SK-N-SH (cell line): ENCODE data around the gene GPT2.

ENCODE experiments used
- CTCF ChIP-seq: fragments of 200-600 bp; sonication (generic); IDR thresholded peaks from 2 replicates; pipeline ENCODE4 v1.6.1; 2017; ENCODE audit warnings: antibody characterized with exemption, mild to moderate bottlenecking, moderate library complexity
- EZH2phosphoT487 ChIP-seq: fragments of 200-600 bp; sonication (generic); IDR thresholded peaks from 2 replicates; pipeline ENCODE4 v1.6.1; 2017; ENCODE audit warnings: low read depth, mixed run types, mild to moderate bottlenecking, antibody characterized with exemption, moderate library complexity, borderline replicate concordance
- FOXJ3 ChIP-seq: sonication (generic); formaldehyde crosslinking; IDR thresholded peaks from 2 replicates; pipeline ENCODE4 v1.5.1; 2020; ENCODE audit warnings: mild to moderate bottlenecking, missing genetic modification reagents
- GATA2 ChIP-seq: sonication (generic); formaldehyde crosslinking; IDR thresholded peaks from 2 replicates; pipeline ENCODE4 v1.5.0; 2020; ENCODE audit warnings: mild to moderate bottlenecking, missing genetic modification reagents
- JUND ChIP-seq: IDR thresholded peaks from 2 replicates; pipeline ENCODE4 v1.4.0; 2012
- NRF1 ChIP-seq: IDR thresholded peaks from 2 replicates; pipeline ENCODE4 v1.6.1; 2012; ENCODE audit warnings: low read depth, mild to moderate bottlenecking, low read length
- POLR2AphosphoS5 ChIP-seq: IDR thresholded peaks from 2 replicates; pipeline ENCODE4 v1.6.1; 2012; ENCODE audit warnings: low read depth, low read length
- RFX5 ChIP-seq: IDR thresholded peaks from 2 replicates; pipeline ENCODE4 v1.6.1; 2012; ENCODE audit warnings: mild to moderate bottlenecking, improper control_type of control experiment, low read length
- RXRA ChIP-seq: IDR thresholded peaks from 2 replicates; pipeline ENCODE4 v1.4.0; 2012; ENCODE audit warnings: low read depth, mild to moderate bottlenecking, borderline replicate concordance
- SIN3A ChIP-seq: IDR thresholded peaks from 2 replicates; pipeline ENCODE4 v1.6.1; 2012; ENCODE audit warnings: low read depth, mild to moderate bottlenecking, low read length, moderate library complexity, borderline replicate concordance
- SMC3 ChIP-seq: IDR thresholded peaks from 2 replicates; pipeline ENCODE4 v1.6.1; 2012; ENCODE audit warnings: low read depth, low read length, improper control_type of control experiment
- TAF1 ChIP-seq: IDR thresholded peaks from 2 replicates; pipeline ENCODE4 v1.6.1; 2012; ENCODE audit warnings: low read depth, mild to moderate bottlenecking, low read length, moderate library complexity, borderline replicate concordance
- TCF12 ChIP-seq: IDR thresholded peaks from 2 replicates; pipeline ENCODE4 v1.4.0; 2012
- USF1 ChIP-seq: IDR thresholded peaks from 2 replicates; pipeline ENCODE4 v1.4.0; 2012; ENCODE audit warnings: low read depth, borderline replicate concordance

DNA sequence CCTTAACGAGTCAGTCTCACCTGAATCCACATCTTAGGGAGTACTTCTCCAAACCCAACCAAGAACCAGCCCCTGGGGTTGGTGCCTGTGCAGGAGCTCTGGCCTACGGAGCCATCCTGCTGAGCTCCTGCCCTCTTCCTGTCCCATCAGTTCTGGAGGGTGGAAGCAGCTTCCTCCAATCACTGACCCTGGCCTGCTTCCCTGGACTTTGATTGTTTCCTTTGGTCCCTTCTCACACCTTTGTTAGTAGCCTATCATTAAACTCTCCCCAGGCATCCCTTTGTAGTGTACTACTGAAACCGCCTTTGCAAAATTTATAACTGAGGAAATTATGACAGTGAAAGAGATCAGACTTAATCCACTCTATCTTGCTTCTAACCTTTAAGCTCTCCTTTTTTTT, 32.0 kb upstream of the GPT2 start:
- TF ChIP-seq CTCF (no peak), POLR2AphosphoS5 (no peak), EZH2phosphoT487 (no peak), RFX5 (no peak), TAF1 (no peak), JUND (no peak), USF1 (no peak), SIN3A (no peak), FOXJ3 (CRISPR knock-in tag) (no peak), GATA2 (no peak), NRF1 (no peak), SMC3 (no peak), TCF12 (no peak), RXRA (no peak)
